ENCODE data around the gene DNASE1L3. TPM values are rescaled to one million over a fixed set of nuclear protein-coding genes. Genes with fewer than 3 reads are reported as not detected.
A peak's percentile ranks its signal among the peaks of the same experiment; 100 is the strongest.

The DNASE1L3 gene
- total and polyA plus RNA-seq, 2 of the 13 experiments (the other 11 are each of a cell fraction or from before 2014, with no cell fraction given), result 0.86 to 1.7 TPM

- Histone ChIP-seq H3K9ac (ENCODE audit: insufficient read depth, low read depth, low read length) (peak overlapping the region; percentile 50), H3K79me2 (ENCODE audit: insufficient read depth, low read length) (no peaks in the 10 kb centered on the region), H3K36me3 (replicated peaks in 1 of 2; ENCODE audit: control insufficient read depth in 1 of 2, insufficient read depth in 2 of 2, low read length in 2 of 2) (no peaks in the 10 kb centered on the region), H3K4me3 (replicated peaks in 1 of 3; ENCODE audit: insufficient read depth in 1 of 3, low read depth in 2 of 3, low read length in 3 of 3) (no peak overlapping the region), H3K9me3 (ENCODE audit: low read length) (no peaks in the 10 kb centered on the region), H4K20me1 (ENCODE audit: insufficient read depth, low read length) (no peaks in the 10 kb centered on the region), H3K27ac (ENCODE audit: extremely low read length, insufficient read depth, low read length) (peak overlapping the region; percentile 89), H3K27me3 (ENCODE audit: control insufficient read depth in 1 of 2, insufficient read depth in 2 of 2, low read length in 2 of 2) (no peaks in the 10 kb centered on the region), H3K4me2 (ENCODE audit: low read depth, low read length) (peak overlapping the region; percentile 57), H3K4me1 (ENCODE audit: insufficient read depth, low read length) (peaks cover 96% of the 10 kb centered on the region), H2AFZ (ENCODE audit: low read length) (no peak overlapping the region)
- peak; percentile 53 for ATAC-seq
- intact Hi-C loops (cut with micrococcal nuclease; ENCODE audit: unreplicated experiment) (loop anchor here (1.0 kb wide), 1 partner anchor 8 kb away; no protein-coding TSS in a partner anchor), in situ Hi-C loops (cut with HindIII; ENCODE audit: extremely low pct_ligation_motif_present, low pct_unique_long_range_greater_than_20kb) (no loop called here)
- POLR2A ChIA-PET, result interaction anchor here (0.8 to 1.5 kb wide), 7 partner anchors 8 to 105 kb away, joined by 3 to 8 read pairs (median 4); partner anchors contain the start of genes HTD2 and RPP14
- no peak for DNase-seq (ENCODE audit: low spot score)
- WGBS (ENCODE audit: low lambda C conversion rate), result 70% methylated on average over 11 of the region's 11 CpGs
- CTCF ChIA-PET (ENCODE audit: low intra/inter-chr PET ratio, low total read pairs), result no interaction called here
- FAIRE-seq, result no peak
- BruUV-seq (replicated peaks), result TSS peak; percentile 91
- peak; percentile 5; the same call in 1 of the 2 replicates for TF ChIP-seq TBX2 (CRISPR knock-in tag; IDR thresholded peaks at IDR 0.05; ENCODE audit: borderline replicate concordance)
- no peak for TF ChIP-seq ZNF350 (CRISPR knock-in tag; IDR thresholded peaks at IDR 0.05; ENCODE audit: borderline replicate concordance, low read depth)
- no peak for TF ChIP-seq TCF7 (IDR thresholded peaks at IDR 0.05; ENCODE audit: low read depth)
- no peak for TF ChIP-seq MXD4 (CRISPR knock-in tag; IDR thresholded peaks at IDR 0.05)
- TF ChIP-seq FOXJ3 (CRISPR knock-in tag; IDR thresholded peaks at IDR 0.05; ENCODE audit: borderline replicate concordance), result no peak
- TF ChIP-seq MTA3 (CRISPR knock-in tag; IDR thresholded peaks at IDR 0.05), result no peak
- no peak for TF ChIP-seq NR2C2 (CRISPR knock-in tag; IDR thresholded peaks at IDR 0.05; ENCODE audit: borderline replicate concordance)
- no peak for TF ChIP-seq KDM4B (CRISPR knock-in tag; IDR thresholded peaks at IDR 0.05)
- 0 out of 2 replicates have a peak, but pooled peaks have one; percentile 47 for TF ChIP-seq ZNF337 (CRISPR knock-in tag; IDR thresholded peaks at IDR 0.05; ENCODE audit: borderline replicate concordance, low read depth)
- TF ChIP-seq MAFK (conservative IDR thresholded peaks at IDR 0.05 in 1 of 2, IDR thresholded peaks at IDR 0.05 in 1 of 2; ENCODE audit: low read length in 2 of 2), result no peak
- TF ChIP-seq EZH2 (conservative IDR thresholded peaks at IDR 0.05; ENCODE audit: low read depth, low read length), result no peak
- 0 out of 2 replicates have a peak, but pooled peaks have one; percentile 11 for TF ChIP-seq ZNF274 (CRISPR knock-in tag; IDR thresholded peaks at IDR 0.05)
- TF ChIP-seq SP140L (CRISPR knock-in tag; IDR thresholded peaks at IDR 0.05; ENCODE audit: borderline replicate concordance), result no peak
- TF ChIP-seq, protein P1, sequence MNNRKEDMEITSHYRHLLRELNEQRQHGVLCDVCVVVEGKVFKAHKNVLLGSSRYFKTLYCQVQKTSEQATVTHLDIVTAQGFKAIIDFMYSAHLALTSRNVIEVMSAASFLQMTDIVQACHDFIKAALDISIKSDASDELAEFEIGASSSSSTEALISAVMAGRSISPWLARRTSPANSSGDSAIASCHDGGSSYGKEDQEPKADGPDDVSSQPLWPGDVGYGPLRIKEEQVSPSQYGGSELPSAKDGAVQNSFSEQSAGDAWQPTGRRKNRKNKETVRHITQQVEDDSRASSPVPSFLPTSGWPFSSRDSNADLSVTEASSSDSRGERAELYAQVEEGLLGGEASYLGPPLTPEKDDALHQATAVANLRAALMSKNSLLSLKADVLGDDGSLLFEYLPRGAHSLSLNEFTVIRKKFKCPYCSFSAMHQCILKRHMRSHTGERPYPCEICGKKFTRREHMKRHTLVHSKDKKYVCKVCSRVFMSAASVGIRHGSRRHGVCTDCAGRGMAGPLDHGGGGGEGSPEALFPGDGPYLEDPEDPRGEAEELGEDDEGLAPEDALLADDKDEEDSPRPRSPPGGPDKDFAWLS (CRISPR knock-in tag; IDR thresholded peaks at IDR 0.05; ENCODE audit: borderline replicate concordance), result no peak
- TF ChIP-seq SRY (CRISPR knock-in tag; IDR thresholded peaks at IDR 0.05), result no peak
- no peak for TF ChIP-seq RELA (CRISPR knock-in tag; IDR thresholded peaks at IDR 0.05)
- TF ChIP-seq SETDB1 (CRISPR knock-in tag; IDR thresholded peaks at IDR 0.05; ENCODE audit: borderline replicate concordance), result no peak
- TF ChIP-seq, protein P2, sequence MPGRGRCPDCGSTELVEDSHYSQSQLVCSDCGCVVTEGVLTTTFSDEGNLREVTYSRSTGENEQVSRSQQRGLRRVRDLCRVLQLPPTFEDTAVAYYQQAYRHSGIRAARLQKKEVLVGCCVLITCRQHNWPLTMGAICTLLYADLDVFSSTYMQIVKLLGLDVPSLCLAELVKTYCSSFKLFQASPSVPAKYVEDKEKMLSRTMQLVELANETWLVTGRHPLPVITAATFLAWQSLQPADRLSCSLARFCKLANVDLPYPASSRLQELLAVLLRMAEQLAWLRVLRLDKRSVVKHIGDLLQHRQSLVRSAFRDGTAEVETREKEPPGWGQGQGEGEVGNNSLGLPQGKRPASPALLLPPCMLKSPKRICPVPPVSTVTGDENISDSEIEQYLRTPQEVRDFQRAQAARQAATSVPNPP (CRISPR knock-in tag; IDR thresholded peaks at IDR 0.05), result no peak
- no peak for TF ChIP-seq NFRKB (IDR thresholded peaks at IDR 0.05)
- TF ChIP-seq ZNF678 (CRISPR knock-in tag; IDR thresholded peaks at IDR 0.05), result no peak
- no peak for TF ChIP-seq EED (CRISPR knock-in tag; IDR thresholded peaks at IDR 0.05)
- TF ChIP-seq TRIM24 (CRISPR knock-in tag; IDR thresholded peaks at IDR 0.05), result no peak
- 0 out of 2 replicates have a peak, but pooled peaks have one; percentile 19 for TF ChIP-seq ZNF598 (CRISPR knock-in tag; IDR thresholded peaks at IDR 0.05; ENCODE audit: borderline replicate concordance)
- TF ChIP-seq, protein P3, sequence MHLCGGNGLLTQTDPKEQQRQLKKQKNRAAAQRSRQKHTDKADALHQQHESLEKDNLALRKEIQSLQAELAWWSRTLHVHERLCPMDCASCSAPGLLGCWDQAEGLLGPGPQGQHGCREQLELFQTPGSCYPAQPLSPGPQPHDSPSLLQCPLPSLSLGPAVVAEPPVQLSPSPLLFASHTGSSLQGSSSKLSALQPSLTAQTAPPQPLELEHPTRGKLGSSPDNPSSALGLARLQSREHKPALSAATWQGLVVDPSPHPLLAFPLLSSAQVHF (CRISPR knock-in tag; IDR thresholded peaks at IDR 0.05), result no peak
These were observed 9.9 kb downstream of the DNASE1L3 start for GRCh38 chr3:58200846-58201355.
